DND-41 (cell line): ENCODE data around the gene TOLLIP.
A peak's percentile ranks its signal among the peaks of the same experiment; 100 is the strongest.

Experiments used
- EZH2 ChIP-seq: IDR thresholded peaks from 3 replicates; pipeline ENCODE4 v1.6.1; 2012; ENCODE audit warnings: borderline replicate concordance, low read depth, mild to moderate bottlenecking, moderate library complexity, low read length, inconsistent platforms; ENCODE audit not compliant: severe bottlenecking
- TF ChIP-seq, protein P1 (sequence below): IDR thresholded peaks from 2 replicates; pipeline ENCODE4 v1.5.1; 2012; ENCODE audit warnings: borderline replicate concordance, low read length, moderate library complexity, mild to moderate bottlenecking; ENCODE audit not compliant: poor library complexity, severe bottlenecking; ENCODE audit errors: extremely low read depth

DNA sequence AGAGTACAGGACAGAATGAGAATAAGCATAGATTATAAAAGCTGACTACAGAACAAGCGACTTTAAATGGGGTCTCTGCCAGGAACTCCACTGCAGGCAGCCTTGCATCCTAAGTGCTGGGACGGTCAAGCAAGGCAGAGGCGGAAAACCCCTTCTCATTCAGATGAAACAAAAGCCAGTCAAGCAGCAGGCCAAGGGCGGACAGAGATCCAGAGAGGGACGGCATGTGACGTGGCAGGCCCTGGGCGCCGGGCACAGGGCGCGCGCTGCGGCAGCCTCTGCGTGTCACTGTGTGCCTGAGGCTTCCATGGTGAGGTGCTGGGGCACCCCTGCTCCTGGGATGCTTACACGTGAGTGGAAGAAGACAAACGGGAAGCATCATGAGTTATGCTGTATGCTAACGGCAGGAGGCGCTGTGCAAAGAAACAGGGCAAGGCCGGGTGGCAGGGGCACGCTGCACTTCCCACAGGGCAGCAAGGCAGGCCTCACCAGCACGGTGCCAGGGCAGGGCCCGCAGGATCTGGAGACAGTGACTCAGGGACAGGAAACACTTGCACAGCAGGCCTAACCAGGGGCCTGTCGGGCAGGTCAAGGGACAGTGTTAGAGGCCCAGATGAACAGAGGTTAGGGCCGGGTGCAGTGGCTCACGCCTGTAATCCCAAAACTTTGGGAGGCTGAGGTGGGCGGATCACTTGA is 6.2 kb downstream of the TOLLIP start:
- TF ChIP-seq, protein P1, sequence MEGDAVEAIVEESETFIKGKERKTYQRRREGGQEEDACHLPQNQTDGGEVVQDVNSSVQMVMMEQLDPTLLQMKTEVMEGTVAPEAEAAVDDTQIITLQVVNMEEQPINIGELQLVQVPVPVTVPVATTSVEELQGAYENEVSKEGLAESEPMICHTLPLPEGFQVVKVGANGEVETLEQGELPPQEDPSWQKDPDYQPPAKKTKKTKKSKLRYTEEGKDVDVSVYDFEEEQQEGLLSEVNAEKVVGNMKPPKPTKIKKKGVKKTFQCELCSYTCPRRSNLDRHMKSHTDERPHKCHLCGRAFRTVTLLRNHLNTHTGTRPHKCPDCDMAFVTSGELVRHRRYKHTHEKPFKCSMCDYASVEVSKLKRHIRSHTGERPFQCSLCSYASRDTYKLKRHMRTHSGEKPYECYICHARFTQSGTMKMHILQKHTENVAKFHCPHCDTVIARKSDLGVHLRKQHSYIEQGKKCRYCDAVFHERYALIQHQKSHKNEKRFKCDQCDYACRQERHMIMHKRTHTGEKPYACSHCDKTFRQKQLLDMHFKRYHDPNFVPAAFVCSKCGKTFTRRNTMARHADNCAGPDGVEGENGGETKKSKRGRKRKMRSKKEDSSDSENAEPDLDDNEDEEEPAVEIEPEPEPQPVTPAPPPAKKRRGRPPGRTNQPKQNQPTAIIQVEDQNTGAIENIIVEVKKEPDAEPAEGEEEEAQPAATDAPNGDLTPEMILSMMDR, result peak; percentile 11
- TF ChIP-seq EZH2, result no peak
